Measurements from ENCODE around the gene PNLIPRP1.

The PNLIPRP1 gene

DNA sequence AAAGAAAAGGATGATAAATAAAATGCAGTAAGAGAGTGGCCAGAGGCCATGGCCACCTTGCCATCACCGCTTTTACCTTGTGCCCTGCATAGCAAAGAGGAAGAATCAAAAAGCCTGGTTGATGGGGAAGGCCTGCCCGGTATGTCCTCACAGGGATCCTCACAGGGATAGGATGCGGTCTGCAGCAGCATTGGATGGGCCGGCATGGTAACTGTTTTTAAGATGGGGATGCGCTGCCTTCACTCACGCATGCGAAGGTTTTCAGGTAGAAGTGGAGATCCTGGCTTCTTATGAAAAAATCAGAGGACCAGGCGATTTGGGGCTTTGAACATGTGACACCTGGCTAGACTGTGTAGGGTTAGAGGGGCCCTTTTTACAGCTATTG lies 42.4 kb downstream of the PNLIPRP1 start:
- no peak for DNase-seq

DNA sequence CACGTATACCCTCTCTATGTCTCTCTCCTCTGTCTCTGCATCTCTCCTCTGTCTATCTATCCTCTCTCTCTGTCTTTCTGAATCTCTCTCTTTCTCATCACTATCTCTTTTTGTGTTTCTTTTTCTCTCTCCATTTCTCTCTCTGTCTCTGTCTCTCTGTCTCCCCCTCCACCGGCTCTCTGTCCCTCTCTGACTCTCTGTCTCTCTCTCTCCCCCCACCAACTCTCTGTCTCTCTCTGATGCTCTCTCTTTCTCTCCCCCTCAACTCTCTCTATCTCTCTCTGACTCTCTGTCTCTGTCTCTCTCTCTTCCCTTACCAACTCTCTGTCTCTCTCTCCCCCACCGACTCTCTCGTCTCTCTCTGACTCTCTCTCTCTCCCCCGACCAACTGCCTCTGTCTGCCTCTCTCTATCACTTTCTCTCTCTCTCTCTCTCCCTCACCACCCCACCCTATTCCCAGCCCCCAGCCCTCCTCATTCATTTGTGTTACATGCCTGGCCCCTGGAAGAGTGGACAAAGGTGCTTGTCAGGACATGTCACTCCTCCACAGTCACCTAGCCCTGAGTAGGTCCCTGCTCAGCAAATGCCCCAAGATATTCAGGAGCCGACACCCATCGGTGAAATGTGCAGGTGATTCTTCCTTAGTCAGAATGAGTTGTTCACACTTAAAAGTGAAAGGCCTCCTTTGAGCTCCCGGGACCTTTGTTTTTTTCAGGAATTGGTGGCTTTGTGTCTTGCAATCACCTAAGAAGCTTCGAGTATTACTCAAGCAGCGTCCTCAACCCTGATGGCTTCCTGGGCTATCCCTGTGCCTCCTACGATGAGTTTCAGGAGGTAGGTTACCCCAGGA lies 43.6 kb downstream of the PNLIPRP1 start:
- no peak for DNase-seq

DNA sequence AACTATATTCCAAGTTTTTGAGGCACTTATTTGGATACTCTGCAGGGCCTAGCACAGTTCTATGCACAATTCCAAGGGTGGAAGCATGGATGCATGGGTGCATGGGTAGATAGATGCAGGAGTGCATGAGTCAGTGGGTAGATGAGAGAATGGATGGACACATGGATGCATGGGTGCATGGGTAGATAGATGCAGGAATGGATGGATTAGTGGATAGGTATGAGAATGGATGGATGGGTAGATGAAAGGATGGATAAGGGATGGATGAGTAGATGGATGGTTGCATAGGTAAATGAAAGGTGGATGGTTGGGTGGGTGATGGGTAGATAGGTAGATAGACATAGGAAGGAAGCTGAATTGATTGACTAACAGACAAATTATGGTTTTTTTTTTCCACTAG lies 45.6 kb downstream of the PNLIPRP1 start:
- no peak for DNase-seq

DNA sequence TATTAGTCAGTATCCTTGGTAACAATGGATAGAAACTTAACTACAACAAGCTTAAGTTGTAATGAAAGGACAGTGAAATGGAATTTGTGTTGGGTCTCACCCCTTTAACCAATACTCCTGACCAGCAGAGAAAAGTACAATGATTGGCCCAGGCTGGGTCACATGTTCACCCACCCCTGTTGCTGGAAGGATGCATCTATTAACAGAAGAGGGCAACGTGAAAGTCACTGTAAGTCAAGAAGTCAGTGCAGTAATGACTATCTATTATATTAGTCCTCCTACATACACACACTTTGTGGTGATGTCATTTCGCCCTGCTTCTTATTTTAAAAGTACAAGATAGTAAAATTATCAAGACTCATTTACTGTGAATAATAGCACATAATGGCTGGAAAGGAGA lies 46.2 kb downstream of the PNLIPRP1 start:
- no peak for DNase-seq

DNA sequence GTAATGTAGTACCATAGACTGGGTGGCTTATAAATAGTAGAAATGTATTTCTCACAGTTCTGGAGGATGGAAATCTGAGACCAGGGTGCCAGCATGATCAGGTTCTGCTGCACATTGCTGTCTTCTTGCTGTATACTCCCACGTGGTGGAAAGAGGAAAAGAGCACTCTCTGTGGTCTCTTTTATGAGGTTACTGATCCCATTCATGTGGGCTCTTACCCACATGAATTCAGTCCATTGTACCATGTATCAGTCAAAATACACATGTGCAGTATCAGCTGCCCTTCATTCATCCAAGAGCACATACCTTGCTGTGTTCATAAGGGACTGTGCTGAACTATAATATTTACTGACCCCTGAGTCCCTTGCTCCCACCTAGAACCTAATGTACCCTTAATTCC lies 47.1 kb downstream of the PNLIPRP1 start:
- DNase-seq: no peak

DNA sequence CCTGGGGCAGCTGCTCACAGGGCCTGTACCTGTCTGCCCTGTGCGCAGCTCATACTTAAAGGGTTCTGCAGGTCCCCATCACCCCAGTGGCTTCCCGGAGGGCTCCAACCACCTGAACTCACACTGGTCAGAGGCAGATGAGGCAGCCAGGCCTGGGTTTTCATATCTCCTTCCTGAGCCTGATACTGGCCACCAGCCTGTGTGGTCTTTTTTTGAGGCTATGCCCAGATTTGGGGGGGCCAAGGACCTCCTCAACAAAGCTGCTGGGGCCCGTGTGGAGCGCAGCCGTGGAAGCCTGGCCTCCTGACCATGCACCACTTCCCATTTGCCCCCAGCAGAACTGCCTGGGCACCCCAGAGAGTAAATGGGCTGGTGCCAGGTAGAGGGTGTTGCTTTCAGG lies 55.7 kb downstream of the PNLIPRP1 start:
- no peak for DNase-seq

DNA sequence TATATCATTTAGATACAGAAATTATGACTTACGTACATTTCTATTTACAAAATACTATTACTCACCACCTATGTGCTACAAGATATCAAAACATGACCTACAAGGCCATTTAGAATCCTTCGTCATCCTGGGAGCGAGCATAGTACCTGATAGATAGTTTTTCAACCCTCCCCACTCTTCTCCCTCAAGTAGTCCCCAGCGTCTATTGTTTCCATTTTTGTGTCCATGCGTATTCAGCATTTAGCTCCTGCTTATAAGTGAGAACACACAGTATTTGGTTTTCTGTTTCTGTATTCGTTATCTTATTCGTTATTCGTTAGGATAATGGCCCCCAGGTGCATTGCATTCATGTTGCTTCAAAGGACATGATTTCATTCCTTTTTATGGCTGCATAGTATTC lies 58.1 kb downstream of the PNLIPRP1 start:
- DNase-seq: no peak

DNA sequence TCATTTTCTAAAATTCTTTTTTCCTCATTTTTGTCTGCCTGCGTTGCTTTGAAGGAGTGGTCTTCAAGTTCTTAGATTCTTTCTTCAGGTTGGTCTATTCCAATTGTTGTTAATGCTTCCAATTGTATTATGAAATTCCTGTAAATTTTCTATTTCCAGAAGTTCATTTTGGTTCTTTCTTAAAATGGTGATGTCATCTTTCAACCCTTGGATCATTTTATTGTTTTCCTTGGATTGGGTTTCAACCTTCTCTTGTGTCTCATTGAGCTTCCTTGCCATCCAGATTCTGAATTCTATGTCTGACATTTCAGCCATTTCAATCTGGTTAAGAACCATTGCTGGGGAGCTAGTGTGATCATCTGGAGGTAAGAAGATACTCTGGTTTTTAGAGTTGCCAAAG lies 63.1 kb downstream of the PNLIPRP1 start:
- DNase-seq: no peak

DNA sequence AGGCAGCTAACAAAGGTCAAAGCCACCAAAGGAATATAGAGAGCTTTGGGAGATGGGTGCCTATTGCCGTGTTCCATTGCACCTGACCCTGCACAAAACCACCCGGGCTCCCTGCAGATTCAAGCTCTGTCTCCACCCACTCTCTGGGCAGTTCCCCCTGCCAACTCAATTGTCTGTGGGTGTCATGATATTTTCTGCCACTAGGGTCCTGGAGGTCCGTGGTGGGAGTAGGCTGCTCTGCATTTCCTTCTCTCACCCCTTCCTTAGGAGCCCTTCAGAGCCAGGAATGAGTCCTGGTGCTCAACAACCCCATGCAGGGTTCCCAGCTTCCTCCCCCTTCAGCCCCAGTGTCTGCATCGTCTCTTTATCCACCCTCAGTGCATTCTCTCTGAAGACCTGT lies 64.1 kb downstream of the PNLIPRP1 start:
- DNase-seq: no peak

DNA sequence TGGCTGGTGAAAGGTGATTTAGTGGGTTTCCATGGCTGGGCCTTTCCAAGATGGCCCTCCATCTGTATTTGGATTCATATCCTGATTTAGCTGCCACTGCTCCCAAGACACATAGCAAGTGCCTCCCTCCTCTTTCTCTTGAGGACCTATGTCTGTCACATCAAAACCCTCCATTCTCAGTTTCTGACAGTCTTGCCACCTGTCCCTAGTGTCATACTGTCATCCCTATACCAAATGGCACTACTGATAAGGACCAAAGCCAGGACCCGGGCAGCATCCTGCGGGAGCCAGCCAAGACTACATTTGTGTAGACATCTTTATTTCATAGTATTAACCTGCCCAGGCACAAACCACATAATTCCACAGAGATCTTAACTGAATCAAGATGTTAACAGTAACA lies 64.8 kb downstream of the PNLIPRP1 start:
- DNase-seq: no peak

DNA sequence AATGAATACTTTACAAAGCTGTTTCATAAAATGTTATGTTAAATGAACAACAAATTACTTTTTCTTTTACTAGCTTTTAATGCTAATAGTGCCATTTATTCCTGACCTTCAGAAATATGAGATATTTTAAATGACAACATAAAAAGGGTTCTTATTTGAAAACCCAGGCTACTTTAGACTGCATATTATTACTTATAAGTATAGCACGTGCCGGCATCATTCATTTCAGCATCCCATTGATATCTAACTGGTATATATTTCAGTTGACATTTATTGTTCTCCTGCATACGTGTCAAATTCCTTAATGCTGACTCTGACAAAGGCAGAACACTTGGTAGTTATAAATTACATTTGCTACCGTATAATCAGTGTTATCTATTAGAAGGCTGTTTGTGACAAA lies 65.3 kb downstream of the PNLIPRP1 start:
- no peak for DNase-seq

DNA sequence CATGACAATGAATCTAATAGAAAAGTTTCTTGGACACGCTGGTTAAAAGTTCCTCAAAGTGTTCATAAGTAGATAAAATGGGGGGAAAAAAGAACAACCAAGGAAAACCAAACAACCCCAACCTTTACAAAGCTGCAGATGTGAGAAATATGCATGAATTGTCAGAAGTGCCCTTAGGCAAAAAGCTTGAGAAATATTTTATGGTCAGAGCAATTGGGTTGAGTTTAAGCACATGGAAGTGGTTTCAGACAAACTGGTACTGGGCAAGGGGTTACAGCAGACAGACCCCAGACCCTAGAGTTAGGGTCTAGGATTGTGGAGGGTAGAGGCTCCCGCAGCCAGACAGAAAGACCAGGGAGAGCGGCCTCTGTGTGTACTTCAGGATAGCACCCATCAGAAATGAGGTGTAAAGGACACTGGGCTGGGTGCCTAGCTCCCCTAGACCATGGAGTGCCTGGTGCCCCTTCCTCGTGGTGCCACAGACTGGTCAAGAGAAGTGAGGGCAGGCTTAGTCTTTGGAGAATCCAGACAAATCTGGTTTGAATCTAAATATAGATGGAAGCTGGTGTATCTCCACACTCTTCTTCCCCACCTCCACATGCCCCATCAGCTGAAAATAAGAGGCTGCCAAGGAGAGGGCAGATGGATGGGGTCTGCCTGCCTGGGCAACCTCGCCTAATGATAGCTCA lies 67.2 kb downstream of the PNLIPRP1 start:
- no peak for DNase-seq

Measured in NCI-H2029 (cell line).